Tibial nerve (tissue), 4 donors: ENCODE results near the gene CARNS1. TPM values are rescaled to one million over a fixed set of nuclear protein-coding genes. Genes with fewer than 3 reads are reported as not detected.

Experiments used
- DNase-seq, 2 donors: peaks; one replicate each; pipeline ENCODE4 v3.0.0-alpha.2; 2019; ENCODE audit warnings: low spot score in 2 of 2
- H3K27ac ChIP-seq, 4 donors: fragments of 200-600 bp; sonication (generic) in 3 of 4; one replicate each; pipeline ENCODE4 v1.5.1; 2017 to 2019; ENCODE audit warnings: mild to moderate bottlenecking in 1 of 4
- H3K27me3 ChIP-seq, 2 donors: fragments of 200-600 bp; sonication (generic) in 1 of 2; one replicate each; pipeline versions ENCODE4 v1.5.1 to v1.6.0; 2017 to 2019
- H3K36me3 ChIP-seq, 3 donors: fragments of 200-600 bp; sonication (generic); one replicate each; pipeline ENCODE4 v1.5.1; 2018 to 2019
- H3K4me1 ChIP-seq, 4 donors: fragments of 200-600 bp; sonication (generic) in 3 of 4; one replicate each; pipeline ENCODE4 v1.5.1; 2017 to 2019
- H3K4me3 ChIP-seq, 4 donors: fragments of 200-600 bp; sonication (generic) in 3 of 4; one replicate each; pipeline ENCODE4 v1.5.1; 2017 to 2019; ENCODE audit warnings: mild to moderate bottlenecking in 1 of 4, moderate library complexity in 1 of 4
- H3K9me3 ChIP-seq, 4 donors: fragments of 200-600 bp; sonication (generic) in 3 of 4; one replicate each; pipeline ENCODE4 v1.5.1; 2017 to 2019
- EP300 ChIP-seq, 2 donors: sonication (generic); formaldehyde crosslinking; IDR thresholded peaks; one replicate each; pipeline ENCODE4 v1.6.1; 2017; ENCODE audit warnings: antibody characterized with exemption in 2 of 2, mild to moderate bottlenecking in 1 of 2
- POLR2A ChIP-seq, 2 donors: fragments of 450-650 bp; IDR thresholded peaks; one replicate each; pipeline ENCODE4 v1.6.1; 2017; ENCODE audit warnings: antibody characterized with exemption in 2 of 2, mild to moderate bottlenecking in 2 of 2, moderate library complexity in 2 of 2
- WGBS, 2 donors: methylation state at CpG; one replicate each; pipeline ENCODE4 v1.1.5; 2018; 5-methylcytosine and 5-hydroxymethylcytosine counted together
- total RNA-seq, 4 donors: library from RNA; depleted of rRNA; stranded (reverse); fragments of >200 nt; gene quantifications; one replicate each; pipeline ENCODE4 v1.1.0, GENCODE V29; 2016
- TF ChIP-seq, protein P1 (sequence below), 5 experiments: fragments of 200-600 bp in 3 of 5; fragments of 450-650 bp in 2 of 5; sonication (generic) in 3 of 5; IDR thresholded peaks; one replicate each; pipeline ENCODE4 v1.5.1; 2016 to 2019; ENCODE audit warnings: antibody characterized with exemption in 5 of 5, mild to moderate bottlenecking in 3 of 5, moderate library complexity in 2 of 5

The CARNS1 gene
- total RNA-seq, 4 donors from 2014 or later: 1.8 to 5.9 (median 4.3) TPM

DNA sequence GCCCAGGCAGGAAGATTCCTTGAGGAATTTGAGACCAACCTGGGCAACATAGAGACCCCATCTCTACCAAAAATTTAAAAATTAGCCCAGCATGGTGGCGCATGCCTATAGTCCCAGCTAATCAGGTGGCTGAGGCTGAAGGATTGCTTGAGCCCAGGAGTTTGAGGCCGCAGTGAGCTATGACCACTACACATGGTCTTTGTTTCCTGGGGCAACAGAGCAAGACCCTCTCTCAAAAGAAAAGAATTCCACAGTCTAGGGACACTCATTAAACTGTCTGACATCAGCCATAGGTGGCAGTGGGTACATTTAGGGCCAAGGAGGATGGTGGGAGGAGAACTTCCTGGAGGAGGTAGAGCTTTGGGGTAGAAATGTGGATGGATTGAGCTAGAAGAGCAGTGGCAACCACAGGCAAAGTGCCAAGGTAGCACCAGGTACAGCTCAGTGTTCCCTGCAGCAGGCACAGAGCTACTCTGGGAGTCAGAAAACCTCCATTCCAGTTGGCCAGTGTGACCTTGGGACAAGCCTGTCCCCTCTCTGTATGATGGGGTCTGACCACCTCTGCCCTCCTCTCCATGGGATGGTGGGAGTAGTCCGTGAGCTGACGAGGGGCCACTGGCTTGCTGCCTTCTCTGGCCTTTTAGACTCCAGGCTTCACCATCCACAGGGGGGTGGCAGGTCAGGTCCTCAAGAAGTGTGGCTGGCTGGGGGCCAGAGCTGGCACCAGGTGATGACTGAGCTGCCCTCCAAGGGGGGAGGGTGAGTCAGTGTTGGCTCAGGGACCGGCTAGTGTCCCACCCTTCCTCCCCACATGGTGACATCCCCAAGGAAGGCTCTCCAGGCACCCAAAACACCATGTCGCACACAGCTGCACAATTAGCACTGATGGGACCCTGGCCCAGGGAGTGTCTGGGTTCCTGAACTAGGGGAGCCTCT is 38.3 kb upstream of the CARNS1 start:
- no peaks in the 10 kb centered on the region for H3K36me3 ChIP-seq
- no peak overlapping the region for H3K27ac ChIP-seq
- H3K4me1 ChIP-seq: peaks cover 0 to 51% (median 20%) of the 10 kb centered on the region in 4 donors
- TF ChIP-seq, protein P1, sequence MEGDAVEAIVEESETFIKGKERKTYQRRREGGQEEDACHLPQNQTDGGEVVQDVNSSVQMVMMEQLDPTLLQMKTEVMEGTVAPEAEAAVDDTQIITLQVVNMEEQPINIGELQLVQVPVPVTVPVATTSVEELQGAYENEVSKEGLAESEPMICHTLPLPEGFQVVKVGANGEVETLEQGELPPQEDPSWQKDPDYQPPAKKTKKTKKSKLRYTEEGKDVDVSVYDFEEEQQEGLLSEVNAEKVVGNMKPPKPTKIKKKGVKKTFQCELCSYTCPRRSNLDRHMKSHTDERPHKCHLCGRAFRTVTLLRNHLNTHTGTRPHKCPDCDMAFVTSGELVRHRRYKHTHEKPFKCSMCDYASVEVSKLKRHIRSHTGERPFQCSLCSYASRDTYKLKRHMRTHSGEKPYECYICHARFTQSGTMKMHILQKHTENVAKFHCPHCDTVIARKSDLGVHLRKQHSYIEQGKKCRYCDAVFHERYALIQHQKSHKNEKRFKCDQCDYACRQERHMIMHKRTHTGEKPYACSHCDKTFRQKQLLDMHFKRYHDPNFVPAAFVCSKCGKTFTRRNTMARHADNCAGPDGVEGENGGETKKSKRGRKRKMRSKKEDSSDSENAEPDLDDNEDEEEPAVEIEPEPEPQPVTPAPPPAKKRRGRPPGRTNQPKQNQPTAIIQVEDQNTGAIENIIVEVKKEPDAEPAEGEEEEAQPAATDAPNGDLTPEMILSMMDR (IDR thresholded peaks at IDR 0.05): no peak
- TF ChIP-seq EP300 (IDR thresholded peaks at IDR 0.05) (no peak), POLR2A (IDR thresholded peaks at IDR 0.05) (no peak)
- no peaks in the 10 kb centered on the region for H3K9me3 ChIP-seq
- no peak overlapping the region for H3K4me3 ChIP-seq
- H3K27me3 ChIP-seq: no peaks in the 10 kb centered on the region
- 83 to 88% methylated on average over 6 of the region's 6 CpGs for WGBS, 2 donors
- no peak for DNase-seq

DNA sequence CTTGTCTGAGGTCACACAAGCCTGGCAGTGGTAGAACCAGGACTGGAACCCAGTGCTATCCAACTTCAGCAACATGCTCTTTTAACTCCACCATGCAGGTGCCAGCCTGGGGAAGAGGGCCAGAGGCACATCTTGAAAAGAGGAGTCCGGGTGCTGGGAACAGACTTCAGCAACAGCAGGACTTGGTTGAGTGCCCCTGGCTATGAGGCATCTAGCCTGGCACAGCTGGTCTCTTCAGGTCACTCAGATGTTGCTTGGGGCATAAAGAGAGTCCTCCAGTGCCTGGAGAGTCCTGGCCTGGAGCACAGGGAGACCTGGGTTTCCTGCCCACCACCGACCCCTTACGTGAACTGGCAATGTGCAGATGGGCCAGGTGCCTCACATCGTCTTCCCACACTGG is 36.9 kb upstream of the CARNS1 start:
- WGBS, 2 donors: 84 to 87% methylated on average over 4 of the region's 4 CpGs
- H3K27me3 ChIP-seq: no peaks in the 10 kb centered on the region
- no peak overlapping the region for H3K4me3 ChIP-seq
- peaks cover 0 to 54% (median 21%) of the 10 kb centered on the region in 4 donors for H3K4me1 ChIP-seq
- H3K27ac ChIP-seq: no peak overlapping the region
- H3K9me3 ChIP-seq: no peaks in the 10 kb centered on the region
- TF ChIP-seq EP300 (IDR thresholded peaks at IDR 0.05) (no peak), POLR2A (IDR thresholded peaks at IDR 0.05) (no peak)
- TF ChIP-seq, protein P1 (IDR thresholded peaks at IDR 0.05): no peak
- DNase-seq: no peak
- H3K36me3 ChIP-seq: no peaks in the 10 kb centered on the region

DNA sequence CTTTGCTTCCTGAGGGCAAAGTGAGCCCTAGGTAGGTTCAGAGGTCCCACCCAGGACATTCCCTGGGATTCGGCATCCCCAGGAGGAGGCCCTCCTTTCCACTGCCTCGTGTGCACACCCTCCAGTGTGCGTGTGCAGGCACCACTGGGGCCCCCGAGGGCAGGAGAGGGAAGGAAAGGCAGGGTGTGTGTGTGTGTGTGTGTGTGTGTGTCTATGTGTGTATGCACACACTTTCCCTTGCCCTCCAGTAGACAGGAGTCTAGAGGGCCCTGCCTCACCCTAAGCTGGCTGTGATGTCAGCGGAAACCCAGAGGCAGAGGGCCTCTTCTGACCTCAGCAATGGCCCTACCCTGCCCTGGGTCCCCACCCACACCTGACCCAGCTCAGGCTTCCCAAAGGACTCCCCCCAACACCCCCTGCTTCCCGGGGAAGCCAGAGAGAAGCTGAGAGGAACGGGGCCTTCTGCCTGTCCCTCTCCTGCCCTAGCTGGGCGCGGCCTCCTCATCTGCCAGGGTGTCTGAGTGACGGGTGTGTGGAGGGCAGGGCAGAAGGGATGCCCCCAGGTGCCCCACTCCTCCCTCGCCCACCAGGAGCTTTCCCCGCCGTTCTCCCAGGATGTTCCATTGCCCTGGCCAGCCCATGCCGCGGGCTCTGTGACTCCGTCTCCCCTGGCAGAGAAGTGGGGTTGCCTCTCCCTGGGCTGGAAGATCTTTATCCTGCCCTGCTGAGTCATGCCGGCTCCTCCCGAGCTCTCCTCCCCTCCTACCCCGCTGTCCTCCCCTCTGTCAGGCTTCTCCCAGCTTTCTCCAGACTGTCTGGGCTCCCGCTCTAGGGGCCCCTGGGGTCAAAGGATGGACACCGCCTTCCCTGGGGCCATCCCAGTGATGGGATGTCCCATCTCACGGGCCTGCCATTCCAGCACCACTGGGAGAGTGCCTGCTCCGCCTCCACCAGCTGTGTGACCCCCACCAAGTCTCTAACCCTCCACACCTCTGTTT is 36.1 kb upstream of the CARNS1 start:
- no peak for DNase-seq
- H3K4me3 ChIP-seq: no peak overlapping the region
- peaks cover 0 to 49% (median 17%) of the 10 kb centered on the region in 4 donors for H3K4me1 ChIP-seq
- H3K27ac ChIP-seq: no peak overlapping the region
- H3K9me3 ChIP-seq: no peaks in the 10 kb centered on the region
- H3K27me3 ChIP-seq: no peaks in the 10 kb centered on the region
- TF ChIP-seq EP300 (IDR thresholded peaks at IDR 0.05) (no peak), POLR2A (IDR thresholded peaks at IDR 0.05) (no peak)
- TF ChIP-seq, protein P1 (IDR thresholded peaks at IDR 0.05): no peak
- WGBS, 2 donors: 66 to 67% methylated on average over 22 to 23 of the region's 23 CpGs
- H3K36me3 ChIP-seq: no peaks in the 10 kb centered on the region

DNA sequence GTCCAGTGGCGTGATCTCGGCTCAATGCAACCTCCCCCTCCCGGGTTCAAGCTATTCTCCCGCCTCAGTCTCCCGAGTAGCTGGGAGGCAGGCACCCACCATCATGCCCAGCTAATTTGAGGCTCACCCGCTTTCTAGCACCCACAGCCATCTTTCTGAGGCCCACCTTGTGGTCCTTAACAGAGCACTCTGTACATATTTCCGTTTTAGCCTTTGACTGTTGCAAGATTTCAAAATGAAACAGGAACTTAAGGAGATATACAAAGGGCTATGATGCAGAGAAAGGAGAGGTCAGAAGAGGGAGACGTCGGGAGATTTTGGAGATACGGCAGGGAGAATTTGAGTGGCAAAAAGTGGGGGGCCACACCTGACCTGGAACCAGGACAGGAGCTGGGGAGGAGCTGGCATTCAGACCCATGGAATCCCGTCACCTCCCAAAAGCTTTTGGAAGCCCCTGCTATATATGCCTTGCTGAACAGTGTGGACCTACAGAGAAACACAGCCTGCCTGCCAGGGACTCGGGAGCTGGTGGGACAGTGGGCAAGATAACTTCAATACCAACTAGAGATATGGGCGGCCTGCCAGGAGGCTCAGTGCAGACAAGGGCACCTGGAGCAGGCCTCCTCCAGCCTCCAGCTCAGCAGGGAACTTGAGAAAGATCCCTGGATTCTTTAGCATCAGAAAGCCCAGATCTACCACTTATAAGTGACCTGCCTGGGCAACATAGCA is 34.1 kb upstream of the CARNS1 start:
- Histone ChIP-seq H3K36me3 (no peaks in the 10 kb centered on the region), H3K9me3 (no peaks in the 10 kb centered on the region), H3K4me1 (peaks cover 0 to 41% (median 8%) of the 10 kb centered on the region in 4 donors), H3K27ac (peak overlapping the region in 2 of 4 donors; percentile 17 to 22), H3K27me3 (no peaks in the 10 kb centered on the region), H3K4me3 (no peak overlapping the region)
- WGBS, 2 donors: 70 to 74% methylated on average over 13 of the region's 13 CpGs
- no peak for TF ChIP-seq EP300 (IDR thresholded peaks at IDR 0.05)
- TF ChIP-seq, protein P1 (IDR thresholded peaks at IDR 0.05): peak in 1 of 5 experiments; percentile 8
- no peak for DNase-seq
